A549 (cell line): ENCODE data around the gene SPINK14. TPM values are rescaled to one million over a fixed set of nuclear protein-coding genes. Genes with fewer than 3 reads are reported as not detected.

Source experiments
- ATAC-seq, 2 experiments: fragments of 200-7000 bp in 1 of 2; fragments of >200 bp in 1 of 2; cut with Nextera tagmentation in 1 of 2; cut with Tn5 transposase in 1 of 2; 3 replicates each; pipeline versions ENCODE4 v1.8.0 to v1.9.1; 2018 to 2020; ENCODE audit warnings: mild to moderate bottlenecking in 1 of 2, moderate library complexity in 1 of 2
- CTCF ChIA-PET: fragments of 300-600 bp; sonication (Branson Sonifier 250); formaldehyde crosslinking; extraction: SDS; loops from one replicate; lab custom pipeline; 2021; ENCODE audit warnings: antibody characterized with exemption, inconsistent platforms; lab: Yijun Ruan, JAX
- POLR2A ChIA-PET: fragments of 350-600 bp; formaldehyde crosslinking; extraction: SDS; loops from one replicate; lab custom pipeline; 2021; ENCODE audit warnings: antibody characterized with exemption, inconsistent platforms; lab: Yijun Ruan, JAX
- DNase-seq, 2 experiments: peaks; one replicate each; pipeline versions ENCODE4 v3.0.0 to v3.0.0-alpha.2; 2011 to 2016; ENCODE audit warnings: low read depth in 1 of 2, low spot score in 1 of 2
- FAIRE-seq: peaks from 2 replicates; lab custom pipeline; 2011; peaks lifted over from hg19 to GRCh38; lab: Jason Lieb, UNC
- H3K27ac ChIP-seq, 2 experiments: fragments of >200 bp; sonication (Bioruptor Twin); formaldehyde crosslinking; 3 replicates each; pipeline ENCODE4 v1.5.1; 2016 to 2017
- H3K4me1 ChIP-seq: fragments of >200 bp; sonication (Bioruptor Twin); formaldehyde crosslinking; 3 replicates; pipeline ENCODE4 v1.6.1; 2016
- H3K4me2 ChIP-seq: fragments of >200 bp; sonication (Bioruptor Twin); formaldehyde crosslinking; 3 replicates; pipeline ENCODE4 v1.6.1; 2016
- H3K4me3 ChIP-seq: fragments of >200 bp; sonication (Bioruptor Twin); formaldehyde crosslinking; 3 replicates; pipeline ENCODE4 v1.5.1; 2016
- H3K9me3 ChIP-seq: fragments of >200 bp; sonication (Bioruptor Twin); formaldehyde crosslinking; 3 replicates; pipeline ENCODE4 v1.6.1; 2016
- FOXS1 ChIP-seq: fragments of 250-450 bp; sonication (Bioruptor Pico); IDR thresholded peaks from 2 replicates; pipeline ENCODE4 v1.5.0; 2020; ENCODE audit warnings: mild to moderate bottlenecking, moderate library complexity
- MAFK ChIP-seq: fragments of 450-650 bp; IDR thresholded peaks from 2 replicates; pipeline ENCODE4 v1.6.1; 2014; ENCODE audit not compliant: partially characterized antibody
- POLR2A ChIP-seq: IDR thresholded peaks from 2 replicates; pipeline ENCODE4 v1.6.1; 2012; ENCODE audit warnings: mild to moderate bottlenecking, low read length
- RFX5 ChIP-seq: fragments of 450-650 bp; IDR thresholded peaks from 2 replicates; pipeline ENCODE4 v1.7.1; 2014; ENCODE audit warnings: antibody characterized with exemption, mild to moderate bottlenecking, moderate library complexity
- TFCP2L1 ChIP-seq: fragments of 250-450 bp; sonication (Bioruptor Pico); IDR thresholded peaks from 2 replicates; pipeline ENCODE4 v1.5.0; 2021; ENCODE audit warnings: mild to moderate bottlenecking
- USF2 ChIP-seq: fragments of 450-650 bp; IDR thresholded peaks from 2 replicates; pipeline ENCODE4 v1.6.1; 2014; ENCODE audit warnings: antibody characterized with exemption
- ZSCAN20 ChIP-seq: fragments of 250-450 bp; sonication (Bioruptor Pico); IDR thresholded peaks from 2 replicates; pipeline ENCODE4 v1.8.0; 2022; ENCODE audit warnings: mild to moderate bottlenecking, moderate library complexity
- WGBS: methylation state at CpG from one replicate; pipeline ENCODE4 v1.1.6; 2017; ENCODE audit errors: missing lambda C conversion rate; 5-methylcytosine and 5-hydroxymethylcytosine counted together
- polyA plus RNA-seq, 4 experiments: library from polyadenylated mRNA; depleted of rRNA in 3 of 4; stranded (reverse); fragments of >200 nt; fragmentation: RNase III in 1 of 4; extraction: RNeasy Plus Mini Kit Qiagen cat#74134 plus additional on column Dnase treatment in 1 of 4; gene quantifications; 2 replicates in 3 of 4; 3 replicates in 1 of 4; pipeline ENCODE4 v1.2.3, GENCODE V29; 2011 to 2017
- small RNA-seq, 6 experiments: library from RNA; depleted of rRNA; stranded (forward); fragments of <200 nt; gene quantifications; one replicate each; pipeline ENCODE3, GENCODE V24; 2012

SPINK14 gene
- polyA plus RNA-seq, 2 of the 4 experiments (the other 2 are of a cell fraction): not detected

- POLR2A ChIA-PET: no interaction called here
Observed at GRCh38 chr5:148224117-148224742, 55.9 kb downstream of the SPINK14 start.

More at GRCh38 chr5:148224117-148224742, 55.9 kb downstream of the SPINK14 start:
- CTCF ChIA-PET: no interaction called here
- no peak overlapping the region for H3K4me2 ChIP-seq
- TF ChIP-seq FOXS1 (no peak), USF2 (no peak), MAFK (no peak), ZSCAN20 (CRISPR knock-in tag) (no peak), TFCP2L1 (no peak), RFX5 (no peak), POLR2A (no peak)
- no peak for FAIRE-seq
- H3K4me1 ChIP-seq: no peaks in the 10 kb centered on the region
- 4% methylated on average over 2 of the region's 2 CpGs for WGBS
- H3K27ac ChIP-seq: no peak overlapping the region
- H3K9me3 ChIP-seq: no peaks in the 10 kb centered on the region
- ATAC-seq: no peak
- no peak for DNase-seq
- no peak overlapping the region for H3K4me3 ChIP-seq

Small RNA genes within 50 kb of the gene (small RNA-seq; reads per million reads assigned to genes)
- gene HMGN1P16: 0 reads per million in 6 experiments

Other genes starting within 250 kb of the SPINK14 start
- gene SPINK5, start 104.6 kb upstream of the SPINK14 start, polyA plus RNA-seq (2011; rRNA removed): not detected in 2 replicates
- not detected in 3 replicates for gene SPINK5, start 104.6 kb upstream of the SPINK14 start, polyA plus RNA-seq (2017; fragmentation: RNase III; extraction: RNeasy Plus Mini Kit Qiagen cat#74134 plus additional on column Dnase treatment)
- gene SPINK6, start 34.5 kb downstream of the SPINK14 start, polyA plus RNA-seq (2011; rRNA removed): 1.0 and 1.5 TPM in 2 replicates
- 0.79 to 1.2 TPM (median 1.0 TPM) in 3 replicates for gene SPINK6, start 34.5 kb downstream of the SPINK14 start, polyA plus RNA-seq (2017; fragmentation: RNase III; extraction: RNeasy Plus Mini Kit Qiagen cat#74134 plus additional on column Dnase treatment)
- 0.13 and 0.20 TPM in 2 replicates for gene MARCOL, start 70.0 kb downstream of the SPINK14 start, polyA plus RNA-seq (2011; rRNA removed)
- gene MARCOL, start 70.0 kb downstream of the SPINK14 start, polyA plus RNA-seq (2017; fragmentation: RNase III; extraction: RNeasy Plus Mini Kit Qiagen cat#74134 plus additional on column Dnase treatment): 0.06 to 0.14 TPM (median 0.11 TPM) in 3 replicates
- gene SPINK13, start 100.2 kb downstream of the SPINK14 start, polyA plus RNA-seq (2011; rRNA removed): 0.13 and 0.16 TPM in 2 replicates
- gene SPINK13, start 100.2 kb downstream of the SPINK14 start, polyA plus RNA-seq (2017; fragmentation: RNase III; extraction: RNeasy Plus Mini Kit Qiagen cat#74134 plus additional on column Dnase treatment): 0.13 TPM in 1 of 3 replicates, not detected in the others
- not detected in 2 replicates for gene SPINK7, start 143.9 kb downstream of the SPINK14 start, polyA plus RNA-seq (2011; rRNA removed)
- not detected in 3 replicates for gene SPINK7, start 143.9 kb downstream of the SPINK14 start, polyA plus RNA-seq (2017; fragmentation: RNase III; extraction: RNeasy Plus Mini Kit Qiagen cat#74134 plus additional on column Dnase treatment)
- gene SPINK9, start 167.0 kb downstream of the SPINK14 start, polyA plus RNA-seq (2011; rRNA removed): not detected in 2 replicates
- gene SPINK9, start 167.0 kb downstream of the SPINK14 start, polyA plus RNA-seq (2017; fragmentation: RNase III; extraction: RNeasy Plus Mini Kit Qiagen cat#74134 plus additional on column Dnase treatment): not detected in 3 replicates
- gene FBXO38, start 215.4 kb downstream of the SPINK14 start, polyA plus RNA-seq (2011; rRNA removed): 33.2 and 38.8 TPM in 2 replicates
- gene FBXO38, start 215.4 kb downstream of the SPINK14 start, polyA plus RNA-seq (2017; fragmentation: RNase III; extraction: RNeasy Plus Mini Kit Qiagen cat#74134 plus additional on column Dnase treatment): 14.7 to 16.8 TPM (median 15.8 TPM) in 3 replicates